Measurements from ENCODE around the gene GPER1.

GPER1 gene

DNA sequence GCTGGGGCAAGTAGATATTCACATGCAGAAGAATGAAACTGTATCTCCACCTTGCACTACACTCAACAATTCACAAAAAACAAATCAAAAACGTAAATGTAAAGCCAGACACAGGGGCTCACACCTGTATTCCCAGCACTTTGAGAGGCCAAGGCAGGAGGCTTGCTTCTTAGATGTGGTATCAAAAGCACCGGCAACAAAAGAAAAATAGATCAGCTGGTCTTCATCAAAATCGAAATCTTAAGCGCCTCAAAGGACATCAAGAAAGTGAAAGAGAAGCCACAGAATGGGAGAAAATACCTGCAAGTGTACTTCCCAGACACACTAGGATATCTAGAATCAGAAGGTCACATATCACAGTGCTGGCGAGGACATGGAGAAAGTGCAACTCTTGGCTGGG lies 31.3 kb downstream of the GPER1 start:
- no peak for DNase-seq (ENCODE audit: low read depth in 2 of 2)

DNA sequence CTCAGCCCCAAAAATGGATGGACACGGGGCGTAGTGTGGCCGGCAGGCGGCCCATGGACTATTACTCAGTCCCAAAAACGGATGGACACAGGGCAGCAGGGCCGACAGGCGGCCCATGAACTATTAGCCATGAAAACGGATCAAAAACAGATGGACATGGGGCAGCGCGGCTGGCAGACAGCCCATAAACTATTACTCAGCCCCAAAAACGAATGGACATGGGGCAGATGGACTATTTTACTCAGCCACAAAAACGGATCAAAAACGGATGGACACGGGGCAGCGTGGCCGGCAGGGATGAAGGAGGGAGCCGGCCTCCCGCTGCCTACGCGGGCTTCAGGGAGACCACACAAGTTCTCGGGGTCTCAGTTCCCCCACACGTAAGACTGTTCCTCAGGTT lies 32.9 kb downstream of the GPER1 start:
- DNase-seq (ENCODE audit: low read depth in 2 of 2), result no peak

DNA sequence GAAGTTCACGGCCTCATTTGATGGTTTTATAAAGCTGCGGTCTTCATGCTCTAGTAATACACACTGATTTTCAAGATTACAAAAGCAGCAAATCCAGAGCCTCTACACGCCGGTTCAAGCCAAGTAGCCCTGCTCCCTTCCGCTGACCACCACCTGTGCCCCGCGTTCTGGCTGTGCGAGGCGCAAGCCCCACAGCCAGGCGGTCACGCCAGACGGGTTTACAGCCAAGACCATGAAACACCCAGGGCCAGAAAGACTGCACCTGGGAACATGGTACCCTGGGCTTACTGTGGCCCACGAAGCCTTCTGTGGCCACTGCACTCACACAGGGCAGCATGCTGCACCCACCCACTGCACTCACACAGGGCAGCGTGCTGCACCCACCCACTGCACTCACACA lies 33.6 kb downstream of the GPER1 start:
- no peak for DNase-seq (ENCODE audit: low read depth in 2 of 2)

DNA sequence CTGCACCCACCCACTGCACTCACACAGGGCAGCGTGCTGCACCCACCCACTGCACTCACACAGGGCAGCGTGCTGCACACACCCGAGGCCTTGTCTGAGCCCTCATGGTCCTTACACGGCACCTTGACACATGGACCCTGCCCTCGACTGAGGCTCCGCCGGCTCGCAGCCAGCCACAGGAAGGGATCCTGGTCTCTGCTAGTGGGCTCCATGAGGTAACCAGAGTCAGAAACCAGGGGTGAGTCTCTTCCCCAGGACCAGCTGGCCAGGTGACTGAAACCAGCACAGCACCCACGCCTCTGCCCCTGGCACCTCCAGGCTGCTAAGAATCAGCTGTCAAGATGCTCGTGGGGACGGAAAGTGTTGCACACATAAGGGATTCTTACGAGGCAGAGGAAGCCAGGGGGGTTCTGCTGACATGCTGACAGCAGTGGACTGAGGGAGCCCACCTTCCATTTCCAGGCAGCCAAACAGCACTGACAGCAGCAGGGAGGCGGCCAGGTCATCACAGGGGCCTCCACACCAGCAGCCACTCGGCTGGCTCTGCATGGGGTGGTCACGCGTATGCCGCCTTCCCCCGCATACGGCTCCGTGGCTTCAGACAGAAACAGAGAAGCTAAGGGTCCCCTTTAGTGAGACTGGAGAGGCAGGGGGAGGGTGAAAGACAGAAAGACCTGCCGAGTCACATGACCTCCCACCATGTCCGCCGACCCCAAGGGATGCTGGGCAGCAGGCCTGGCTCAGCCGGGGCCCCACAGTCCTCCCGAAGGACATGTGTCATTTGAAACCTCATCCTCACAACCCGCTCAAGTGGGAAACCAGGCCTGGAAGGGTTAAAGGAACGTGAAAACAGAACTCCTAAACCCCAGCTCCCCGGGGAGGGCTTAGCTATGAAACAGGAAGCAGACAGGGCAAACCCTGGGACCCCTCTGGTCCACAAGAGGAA lies 34.2 kb downstream of the GPER1 start:
- no peak for DNase-seq (ENCODE audit: low read depth in 2 of 2)

DNA sequence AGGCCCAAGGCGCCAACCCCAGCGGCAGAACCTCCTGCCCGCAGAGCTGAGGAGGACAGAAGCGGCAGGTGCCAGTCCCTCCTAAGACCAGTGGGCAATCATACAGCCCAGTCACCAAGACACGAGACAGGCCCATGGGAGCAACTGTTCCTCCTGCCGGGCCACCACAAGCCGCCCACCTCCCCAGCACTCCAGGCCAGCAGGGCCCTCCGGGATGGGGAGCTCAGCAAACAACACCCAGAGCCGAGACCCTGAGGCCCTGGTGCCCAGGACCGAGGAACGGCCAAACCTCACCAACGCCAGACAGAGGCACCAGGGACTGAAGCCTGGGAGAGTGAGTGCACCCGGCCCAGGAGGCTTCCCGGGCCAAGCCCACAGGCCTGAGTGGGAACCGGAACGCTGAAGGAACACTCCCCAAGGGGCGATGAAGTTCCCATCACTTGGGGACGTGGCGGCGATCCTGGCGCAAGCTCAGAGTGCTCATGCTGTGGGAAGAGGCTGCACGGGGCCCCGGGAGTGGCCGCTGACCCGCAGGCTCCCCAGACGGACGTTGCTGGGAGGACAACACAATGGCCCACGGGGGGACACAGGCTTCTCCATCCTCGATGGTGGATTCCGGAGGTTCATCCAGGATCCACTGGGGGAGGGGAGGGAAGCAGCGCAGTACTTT lies 35.1 kb downstream of the GPER1 start:
- DNase-seq (ENCODE audit: low read depth in 2 of 2), result no peak

DNA sequence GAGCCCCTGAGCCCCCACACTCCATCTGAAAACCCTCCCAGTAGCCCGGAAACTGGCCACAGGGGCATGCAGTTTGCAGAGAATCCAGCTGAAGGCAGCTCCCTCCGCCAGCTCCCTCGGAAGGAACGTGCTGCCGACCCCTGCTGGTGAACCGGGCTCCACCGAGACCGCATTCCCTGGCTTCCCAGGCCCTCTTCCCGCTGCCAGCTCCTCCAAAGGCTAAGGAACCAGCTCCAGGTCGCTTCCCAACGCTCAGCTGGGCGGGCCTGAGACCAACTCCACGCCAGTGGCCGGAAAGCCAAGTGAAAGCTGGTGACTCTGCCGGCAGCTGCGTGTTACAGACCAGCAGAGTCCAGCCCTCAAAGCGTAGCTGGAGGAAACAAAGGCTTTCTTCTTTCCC lies 35.8 kb downstream of the GPER1 start:
- DNase-seq (ENCODE audit: low read depth in 2 of 2), result no peak

DNA sequence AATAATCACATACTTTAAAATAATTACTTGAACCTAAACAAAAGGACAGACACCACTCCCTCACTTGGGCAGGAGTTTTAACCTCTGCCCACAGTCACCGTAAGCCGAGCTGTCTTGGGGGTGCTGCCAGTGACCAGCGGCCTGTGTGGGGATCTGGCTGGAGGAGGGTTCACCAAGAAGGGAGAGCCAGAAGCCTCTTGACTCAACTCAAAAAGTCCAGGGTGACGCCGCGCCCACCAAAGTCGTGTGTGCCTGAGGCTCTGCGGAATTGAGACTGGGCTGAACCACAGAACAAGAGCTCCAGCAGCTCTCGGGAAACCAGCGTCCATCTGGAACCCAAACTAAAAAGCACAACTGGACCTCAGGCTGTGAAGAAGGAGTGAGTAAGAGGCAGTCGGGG lies 36.3 kb downstream of the GPER1 start:
- no peak for DNase-seq (ENCODE audit: low read depth in 2 of 2)

DNA sequence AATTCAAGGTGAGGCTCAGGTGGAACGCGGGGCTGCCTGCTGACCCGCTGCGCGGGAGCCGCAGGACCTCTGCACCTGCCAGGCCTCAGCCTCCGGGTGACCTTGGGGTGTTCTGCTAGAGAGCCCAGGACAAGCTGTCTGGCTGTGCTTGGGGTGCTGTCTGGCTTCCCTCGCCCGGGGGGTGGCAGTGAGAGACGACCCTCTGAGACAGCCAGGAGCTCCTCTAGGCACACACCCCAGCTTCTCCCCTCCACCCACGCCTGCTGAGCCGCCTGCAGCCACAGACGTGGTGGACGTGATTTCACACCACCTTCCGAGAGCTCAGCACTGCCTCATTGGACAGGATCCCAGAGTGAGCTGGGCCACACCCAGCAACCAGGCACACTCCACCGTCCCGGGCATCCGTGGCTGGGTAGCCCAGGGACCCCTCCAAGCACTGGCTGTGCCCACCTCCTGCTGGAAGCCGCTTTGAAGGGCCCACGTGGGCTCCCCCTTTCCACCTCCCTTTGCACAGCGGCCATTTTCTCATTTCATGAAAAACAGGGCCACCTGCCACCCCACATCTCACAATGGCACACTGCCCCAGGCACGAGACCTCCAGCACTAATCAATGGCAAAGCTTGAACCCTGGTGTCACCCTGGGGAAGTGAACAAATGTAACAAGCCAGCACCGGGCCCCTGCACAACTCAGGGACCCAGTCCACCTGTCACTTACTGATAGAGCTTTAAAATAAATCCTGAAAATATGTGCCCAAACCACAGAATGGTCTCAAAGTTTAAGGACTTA lies 37.1 kb downstream of the GPER1 start:
- DNase-seq (ENCODE audit: low read depth in 2 of 2), result no peak

DNA sequence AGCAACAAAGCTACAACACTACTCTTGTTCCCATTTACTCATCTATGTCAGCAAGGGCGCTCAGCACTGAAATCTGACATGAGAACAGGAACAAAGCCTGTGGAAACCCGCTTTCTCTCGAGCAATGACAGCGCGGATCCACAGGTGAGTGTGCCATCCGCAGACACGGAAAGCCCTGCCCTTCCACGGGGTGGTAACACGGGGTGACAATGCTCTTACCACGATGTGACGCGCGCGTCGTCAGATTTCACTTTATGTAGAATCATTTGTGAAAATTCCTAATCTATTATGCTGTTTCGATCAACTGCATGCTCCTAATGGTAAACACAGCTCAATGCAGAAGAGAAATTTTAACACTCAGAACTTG lies 37.7 kb downstream of the GPER1 start:
- no peak for DNase-seq (ENCODE audit: low read depth in 2 of 2)

DNA sequence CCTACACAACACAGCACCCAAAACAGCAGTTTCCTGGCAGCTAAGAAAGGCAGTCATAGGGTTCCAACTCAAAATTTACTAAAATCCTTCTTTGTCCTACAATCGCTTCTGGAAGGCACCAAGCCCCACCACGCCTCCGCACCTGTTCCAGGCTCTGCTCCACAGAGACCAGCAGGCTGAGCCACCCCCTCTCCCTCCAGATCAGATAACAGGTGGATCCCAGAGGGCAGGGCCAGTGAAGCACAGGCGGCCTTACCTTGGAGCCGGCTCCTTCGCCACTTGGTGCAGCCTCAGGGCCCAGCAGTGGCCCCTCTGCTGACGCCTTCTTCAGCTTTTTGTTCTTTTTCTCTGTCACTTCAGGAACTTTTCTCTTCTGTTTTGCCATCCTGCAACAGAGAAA lies 39.1 kb downstream of the GPER1 start:
- no peak for DNase-seq (ENCODE audit: low read depth in 2 of 2)

DNA sequence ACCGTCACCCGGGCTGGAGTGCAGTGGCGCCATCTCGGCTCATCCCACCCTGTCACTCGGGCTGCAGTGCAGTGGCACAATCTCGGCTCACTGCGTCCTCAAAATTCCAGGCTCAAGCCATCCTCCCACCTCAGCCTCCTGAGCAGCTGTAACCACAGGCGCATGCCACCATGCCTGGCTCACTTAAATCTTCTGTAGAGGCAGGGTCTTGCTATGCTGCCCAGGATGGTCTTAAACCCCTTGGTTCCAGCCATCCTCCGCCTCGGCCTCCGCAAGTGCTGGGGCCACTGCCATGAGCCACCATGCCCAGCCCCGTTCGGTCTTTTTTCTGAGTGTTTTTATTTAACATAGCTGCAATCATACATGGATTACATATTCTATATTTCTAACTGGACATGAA lies 41.5 kb downstream of the GPER1 start:
- no peak for DNase-seq (ENCODE audit: low read depth in 2 of 2)

DNA sequence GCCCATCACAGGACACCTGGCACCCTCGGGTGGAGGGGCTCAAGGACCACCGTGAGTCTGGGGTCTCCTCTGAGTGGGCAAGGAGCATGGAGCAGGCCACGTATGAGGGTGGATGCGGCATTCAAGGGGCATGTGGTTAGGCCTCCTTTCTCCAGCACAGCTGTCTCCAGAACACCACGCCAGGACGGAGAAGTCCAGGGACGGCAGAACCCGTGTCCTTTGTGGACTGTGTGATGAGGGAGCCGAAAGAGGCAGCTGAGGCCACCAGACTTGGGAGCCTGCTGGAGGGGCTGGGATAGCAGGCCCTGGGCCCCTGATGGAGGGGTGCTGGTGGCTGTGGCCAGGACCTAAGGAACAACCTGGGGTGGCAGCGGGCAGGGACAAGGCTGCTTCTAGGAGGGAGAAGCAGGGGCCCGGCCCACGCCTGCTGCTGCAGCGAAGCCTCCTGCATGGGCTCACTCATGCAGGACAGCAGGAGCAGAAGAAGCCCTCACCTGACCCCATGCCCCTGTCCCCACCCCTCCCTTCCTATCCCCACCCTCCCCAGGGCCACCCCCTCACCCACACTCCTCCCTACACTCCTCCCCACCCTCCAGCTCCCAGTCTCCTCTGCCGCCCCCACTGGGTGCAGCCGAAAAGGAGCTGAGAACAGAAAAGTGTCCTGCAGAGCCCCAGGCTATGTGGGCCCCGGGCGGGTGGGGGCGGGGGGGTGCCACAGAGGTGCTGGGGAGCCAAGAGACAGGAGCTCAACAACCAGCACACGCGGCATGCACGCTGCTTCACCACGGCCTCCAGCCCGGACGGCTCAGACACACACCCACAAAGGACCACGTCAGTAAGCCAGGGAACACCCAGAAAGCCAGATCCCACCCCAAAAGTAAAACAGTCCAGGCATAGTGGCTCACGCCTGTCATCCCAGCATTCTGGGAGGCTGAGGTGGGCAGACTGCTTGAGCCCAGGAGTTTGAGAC lies 42.4 kb downstream of the GPER1 start:
- no peak for DNase-seq (ENCODE audit: low read depth in 2 of 2)

DNA sequence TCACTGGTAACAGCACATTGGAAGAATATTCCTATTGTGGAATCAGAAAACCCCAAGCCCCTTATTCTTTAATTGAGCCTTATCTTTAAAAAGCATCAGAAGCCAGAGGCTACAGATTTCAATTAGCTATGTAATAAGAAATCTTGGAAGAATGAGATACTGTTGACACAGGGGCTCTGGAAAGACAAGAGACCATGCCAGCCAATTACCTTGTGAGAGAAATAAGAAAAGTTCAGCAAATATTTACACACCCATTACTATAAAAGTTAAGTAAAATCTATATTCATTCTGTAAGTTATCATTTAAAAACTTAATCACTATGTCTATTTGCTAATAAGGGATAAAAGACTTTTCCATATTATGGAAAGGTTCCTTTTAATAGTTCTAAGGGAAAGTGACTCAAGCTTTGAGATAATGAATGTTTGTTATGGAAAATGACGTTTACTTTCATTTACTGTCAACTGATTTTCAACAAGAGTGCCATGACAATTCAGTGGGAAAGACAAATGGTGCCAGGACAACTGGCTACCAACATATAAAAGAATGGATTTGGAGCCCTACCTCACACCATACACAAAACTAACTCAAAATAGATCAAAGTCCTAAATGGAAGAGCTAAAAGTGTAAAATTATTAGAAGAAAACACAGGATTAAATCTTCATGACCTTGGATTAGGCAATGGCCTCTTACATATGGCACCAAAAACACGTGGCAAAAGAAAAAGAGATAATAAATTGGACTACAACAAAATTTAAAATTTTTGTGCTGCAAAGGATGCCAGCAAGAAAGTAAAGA lies 43.8 kb downstream of the GPER1 start:
- no peak for DNase-seq (ENCODE audit: low read depth in 2 of 2)

DNA sequence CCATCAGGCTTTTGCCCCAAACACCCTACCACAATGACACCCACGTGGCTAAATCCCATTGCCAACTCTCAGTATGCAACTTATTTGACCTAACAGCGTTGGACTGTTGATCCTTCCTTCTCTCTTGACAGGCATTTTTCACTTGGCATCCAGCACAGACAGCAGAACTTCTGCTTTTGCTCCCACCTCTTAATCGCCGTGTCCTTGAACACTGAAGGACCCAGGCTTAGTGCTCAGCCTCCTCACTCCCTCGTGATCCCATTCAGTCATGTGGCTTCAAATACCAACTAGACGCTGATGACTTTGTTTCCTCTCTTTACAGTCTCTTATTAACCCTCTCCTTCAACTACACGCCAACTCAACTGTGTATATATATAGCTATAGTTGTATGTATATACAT lies 47.0 kb downstream of the GPER1 start:
- DNase-seq (ENCODE audit: low read depth in 2 of 2), result no peak

DNA sequence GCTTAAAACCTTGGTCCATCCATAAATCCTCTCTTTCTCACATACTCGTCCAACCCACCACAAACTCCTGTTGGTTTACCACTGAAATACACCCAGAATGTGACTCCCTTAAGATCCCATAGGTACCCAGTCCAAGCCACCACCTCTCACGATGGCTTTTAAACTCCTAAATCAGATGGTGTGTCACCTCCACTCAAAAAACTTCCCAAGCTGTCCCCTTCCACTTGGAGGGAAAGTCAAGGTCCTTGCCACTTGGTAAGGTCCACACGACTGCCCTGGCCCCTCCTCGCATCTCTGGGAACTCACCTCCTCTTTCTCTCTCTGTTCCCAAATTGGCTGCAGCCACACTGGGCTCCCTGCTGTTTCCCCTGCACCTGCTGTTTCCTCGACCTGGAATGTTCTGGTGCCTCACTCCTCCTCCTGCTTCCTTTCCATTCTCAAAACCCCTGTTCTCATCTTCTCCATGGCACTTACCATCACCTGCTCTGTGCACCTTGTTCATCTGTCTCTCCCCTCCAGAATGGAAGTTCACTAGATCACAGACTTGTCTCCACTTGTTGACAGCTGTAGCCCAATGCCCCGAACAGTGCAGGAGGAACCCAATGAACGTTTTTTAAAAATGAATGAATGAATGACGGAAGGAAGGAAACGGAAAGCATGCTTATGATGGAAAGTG lies 49.1 kb downstream of the GPER1 start:
- no peak for DNase-seq (ENCODE audit: low read depth in 2 of 2)

DNA sequence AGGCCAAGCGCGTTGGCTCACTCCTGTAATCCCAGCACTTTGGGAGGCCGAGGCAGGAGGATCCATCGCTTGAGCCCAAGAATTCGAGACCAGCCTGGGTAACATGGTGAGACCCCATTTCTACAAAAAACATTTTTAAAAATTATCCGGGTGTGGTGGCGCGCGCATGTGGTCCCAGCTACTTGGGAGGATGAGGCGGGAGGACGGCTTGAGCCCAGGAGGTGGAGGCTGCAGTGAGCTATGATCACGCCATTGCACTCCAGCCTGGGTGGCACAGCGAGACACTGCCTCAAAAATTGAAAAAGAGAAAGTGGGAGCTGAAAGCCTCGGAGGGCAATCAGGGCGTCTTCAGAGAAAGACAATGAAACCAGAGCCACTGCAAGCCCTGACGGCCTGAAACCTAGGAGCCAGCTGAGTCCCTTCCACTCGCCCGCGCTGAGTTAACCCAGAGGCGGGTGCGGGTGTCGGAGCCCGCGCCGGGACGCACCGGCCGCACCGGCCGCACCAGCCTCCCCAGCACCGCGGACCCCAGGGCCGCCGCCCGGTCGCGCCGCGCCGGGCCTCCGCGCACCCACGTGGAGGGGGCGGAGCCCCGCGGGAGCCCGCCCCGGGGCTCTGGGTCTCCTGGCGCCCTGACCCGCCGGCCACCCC lies 49.7 kb downstream of the GPER1 start:
- DNase-seq (ENCODE audit: low read depth in 2 of 2), result no peak

DNA sequence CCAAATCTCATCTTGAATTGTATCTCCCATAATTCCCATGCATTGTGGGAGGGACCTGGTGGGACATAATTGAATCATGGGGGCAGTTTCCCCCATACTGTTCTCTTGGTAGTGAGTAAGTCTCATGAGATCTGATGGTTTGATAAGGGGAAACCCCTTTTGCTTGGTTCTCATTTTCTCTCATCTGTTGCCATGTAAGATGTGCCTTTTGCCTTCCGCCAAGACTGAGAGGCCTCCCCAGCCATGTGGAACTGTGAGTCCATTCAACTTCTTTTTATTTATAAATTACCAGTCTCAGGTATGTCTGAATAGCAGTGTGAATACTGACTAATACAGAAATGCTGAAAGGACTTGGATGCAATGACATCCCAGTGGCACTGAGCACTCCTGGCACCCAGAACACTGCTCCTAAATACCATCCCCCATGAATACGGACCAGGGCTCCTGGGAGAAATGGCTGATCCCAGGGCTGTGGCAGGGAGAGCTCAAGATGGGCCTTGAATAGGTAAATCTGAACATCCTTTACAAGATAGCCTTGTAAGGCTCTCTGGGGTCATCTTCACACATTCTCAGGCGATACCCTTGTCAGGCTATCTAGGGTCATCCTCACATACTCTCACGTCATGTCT lies 52.7 kb downstream of the GPER1 start:
- DNase-seq (ENCODE audit: low read depth in 2 of 2), result no peak

DNA sequence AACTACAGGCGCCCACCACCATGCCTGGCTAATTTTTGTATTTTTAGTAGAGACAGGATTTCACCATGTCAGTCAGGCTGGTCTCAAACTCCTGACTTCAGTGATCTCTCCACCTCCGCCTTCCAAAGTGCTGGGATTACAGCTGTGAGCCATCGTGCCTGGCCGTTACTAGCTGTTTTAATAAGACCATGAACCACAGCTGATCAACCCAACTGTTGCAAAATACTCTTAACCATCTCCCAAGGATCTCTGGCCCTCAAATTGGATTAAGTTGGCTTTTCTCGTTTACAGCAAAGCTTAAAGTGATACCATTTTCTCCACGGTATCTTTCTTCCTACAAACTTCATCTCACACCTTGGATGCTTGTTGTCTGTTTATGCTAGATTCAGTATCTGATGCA lies 53.7 kb downstream of the GPER1 start:
- no peak for DNase-seq (ENCODE audit: low read depth in 2 of 2)

DNA sequence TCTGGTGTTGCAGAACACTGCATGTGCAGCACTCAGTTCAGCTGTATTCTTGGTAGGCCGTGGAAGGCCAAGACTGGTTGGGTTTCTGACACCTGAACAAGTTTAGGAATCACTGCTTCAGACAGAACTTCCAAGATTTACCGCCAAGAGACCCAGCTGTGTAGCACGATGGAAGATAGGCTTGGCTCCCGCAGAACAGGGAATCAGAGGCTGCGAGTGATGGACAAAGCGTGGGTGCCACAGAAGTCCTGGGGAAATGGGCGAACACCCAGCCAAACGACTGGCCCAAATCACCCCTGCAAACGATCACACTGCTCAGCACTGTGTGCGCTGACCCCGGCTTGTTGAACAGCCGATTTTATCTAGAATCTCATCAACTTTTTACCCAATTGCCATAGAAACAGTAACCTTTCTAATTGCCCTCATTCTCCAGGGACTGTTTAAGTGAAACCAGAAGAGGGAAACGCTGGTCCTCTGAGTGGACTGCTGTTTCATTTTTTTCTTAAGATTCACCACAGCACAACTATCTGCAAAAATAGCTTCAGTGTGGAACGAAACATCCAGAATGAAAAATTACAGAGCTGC lies 54.2 kb downstream of the GPER1 start:
- DNase-seq (ENCODE audit: low read depth in 2 of 2), result no peak
